SK-N-SH (cell line): ENCODE data around the gene SPTBN2.

Experiments
- CTCF ChIP-seq: fragments of 200-600 bp; sonication (generic); IDR thresholded peaks from 2 replicates; pipeline ENCODE4 v1.6.1; 2017; ENCODE audit warnings: antibody characterized with exemption, mild to moderate bottlenecking, moderate library complexity
- ELF1 ChIP-seq: IDR thresholded peaks from 2 replicates; pipeline ENCODE4 v1.4.0; 2012
- FOXJ3 ChIP-seq: sonication (generic); formaldehyde crosslinking; IDR thresholded peaks from 2 replicates; pipeline ENCODE4 v1.5.1; 2020; ENCODE audit warnings: mild to moderate bottlenecking, missing genetic modification reagents
- GABPA ChIP-seq: IDR thresholded peaks from 2 replicates; pipeline ENCODE4 v1.4.0; 2012; ENCODE audit warnings: low read depth, mild to moderate bottlenecking
- MXI1 ChIP-seq: IDR thresholded peaks from 2 replicates; pipeline ENCODE4 v1.6.1; 2012; ENCODE audit warnings: mild to moderate bottlenecking, low read depth, low read length, improper control_type of control experiment
- PBX3 ChIP-seq: IDR thresholded peaks from 2 replicates; pipeline ENCODE4; 2012
- POLR2AphosphoS5 ChIP-seq: IDR thresholded peaks from 2 replicates; pipeline ENCODE4 v1.6.1; 2012; ENCODE audit warnings: low read depth, low read length
- RCOR1 ChIP-seq: fragments of 150-350 bp; IDR thresholded peaks from 2 replicates; pipeline ENCODE4 v1.6.1; 2017; ENCODE audit warnings: antibody characterized with exemption, low read length
- RXRA ChIP-seq: IDR thresholded peaks from 2 replicates; pipeline ENCODE4 v1.4.0; 2012; ENCODE audit warnings: low read depth, mild to moderate bottlenecking, borderline replicate concordance
- TAF1 ChIP-seq: IDR thresholded peaks from 2 replicates; pipeline ENCODE4 v1.6.1; 2012; ENCODE audit warnings: low read depth, mild to moderate bottlenecking, low read length, moderate library complexity, borderline replicate concordance
- USF2 ChIP-seq: fragments of 150-350 bp; IDR thresholded peaks from 2 replicates; pipeline ENCODE4 v1.6.1; 2017; ENCODE audit warnings: antibody characterized with exemption, low read length, low read depth, borderline replicate concordance

DNA sequence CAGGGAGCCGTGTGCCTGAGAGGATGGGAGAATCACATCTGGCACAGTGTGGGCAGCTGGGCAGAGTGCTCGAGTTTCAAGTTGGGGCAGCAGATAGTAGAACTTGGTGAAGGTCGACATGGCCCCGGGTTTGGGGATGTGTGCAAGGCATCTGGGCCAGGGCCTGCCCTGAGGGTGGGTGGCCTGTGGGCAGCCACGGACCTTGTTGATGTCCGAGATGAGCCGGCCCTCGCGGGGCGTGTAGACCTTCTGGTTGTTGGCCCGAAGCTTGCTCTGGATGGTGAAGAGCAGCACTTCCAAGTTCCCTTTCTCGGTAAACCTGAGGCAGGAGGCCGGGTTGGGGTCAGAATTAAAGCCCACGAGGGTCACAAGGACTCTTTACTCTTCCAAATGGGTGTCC, 20.3 kb downstream of the SPTBN2 start:
- TF ChIP-seq CTCF (no peak), GABPA (no peak), FOXJ3 (CRISPR knock-in tag) (no peak), ELF1 (no peak), POLR2AphosphoS5 (no peak), USF2 (no peak), TAF1 (no peak), MXI1 (no peak), RCOR1 (no peak), PBX3 (no peak), RXRA (no peak)
